ENCODE measurements around the gene SULT2A1. TPM values are rescaled to one million over a fixed set of nuclear protein-coding genes. Genes with fewer than 3 reads are reported as not detected.

SULT2A1 gene
- total and polyA plus RNA-seq, 12 donors = not detected

GRCh38 chr19:47853003-47853402 is 33.1 kb downstream of the SULT2A1 start:
- ATAC-seq (no peak), DNase-seq (no peak)
- TF ChIP-seq CTCF (IDR thresholded peaks at IDR 0.05) = no peak
- intact Hi-C loops (cut with DNase I) = no loop called here
- Histone ChIP-seq H3K4me1 (no peaks in the 10 kb centered on the region), H3K27ac (no peak overlapping the region), H3K4me3 (no peak overlapping the region), H3K9me3 (no peaks in the 10 kb centered on the region), H3K27me3 (peaks cover 13 to 82% (median 71%) of the 10 kb centered on the region in 7 donors), H3K36me3 (no peaks in the 10 kb centered on the region)
- 59 to 64% methylated on average over 5 of the region's 5 CpGs for WGBS, 2 donors

- intact Hi-C loops (cut with DNase I) = no loop called here
- H3K27me3 ChIP-seq = peaks cover 11 to 80% (median 72%) of the 10 kb centered on the region in 7 donors
- no peak overlapping the region for H3K27ac ChIP-seq
- peak in 8 of 9 donors; percentile 15 to 48 (median 29) for TF ChIP-seq CTCF (IDR thresholded peaks at IDR 0.05)
- H3K9me3 ChIP-seq = no peaks in the 10 kb centered on the region
- no peaks in the 10 kb centered on the region for H3K36me3 ChIP-seq
- no peak overlapping the region for H3K4me3 ChIP-seq
- DNase-seq (peak in 1 of 2 donors; percentile 19), ATAC-seq (no peak)
- 2 to 4% methylated on average over 22 of the region's 22 CpGs for WGBS, 2 donors
- no peaks in the 10 kb centered on the region for H3K4me1 ChIP-seq
Observed at GRCh38 chr19:47848823-47849473, 37.2 kb downstream of the SULT2A1 start.

- TF ChIP-seq CTCF (IDR thresholded peaks at IDR 0.05) = no peak
- Histone ChIP-seq H3K4me3 (no peak overlapping the region), H3K4me1 (no peaks in the 10 kb centered on the region), H3K9me3 (no peaks in the 10 kb centered on the region), H3K27me3 (peaks cover 7 to 76% (median 72%) of the 10 kb centered on the region in 7 donors), H3K36me3 (no peaks in the 10 kb centered on the region), H3K27ac (no peak overlapping the region)
- DNase-seq (no peak), ATAC-seq (no peak)
- intact Hi-C loops (cut with DNase I) = no loop called here
- 50 to 55% methylated on average over 10 of the region's 10 CpGs for WGBS, 2 donors
Observed at GRCh38 chr19:47848425-47848822, 37.7 kb downstream of the SULT2A1 start.

GRCh38 chr19:47842941-47843340 is 43.2 kb downstream of the SULT2A1 start:
- H3K4me3 ChIP-seq = no peak overlapping the region
- peaks cover 0 to 66% (median 54%) of the 10 kb centered on the region in 7 donors for H3K27me3 ChIP-seq
- no peaks in the 10 kb centered on the region for H3K4me1 ChIP-seq
- H3K36me3 ChIP-seq = no peaks in the 10 kb centered on the region
- ATAC-seq = no peak
- intact Hi-C loops (cut with DNase I) = no loop called here
- TF ChIP-seq CTCF (IDR thresholded peaks at IDR 0.05) = no peak
- H3K27ac ChIP-seq = no peak overlapping the region
- 45 to 52% methylated on average over 5 of the region's 5 CpGs for WGBS, 2 donors
- H3K9me3 ChIP-seq = no peaks in the 10 kb centered on the region
- DNase-seq = no peak
